Lower leg skin (tissue), 3 donors: ENCODE results near the gene EIF5AL1.

ENCODE experiments used
- CTCF ChIP-seq, 3 donors: fragments of 450-650 bp; IDR thresholded peaks; one replicate each; pipeline ENCODE4 v1.5.1; 2016; ENCODE audit warnings: antibody characterized with exemption in 3 of 3, mild to moderate bottlenecking in 3 of 3, moderate library complexity in 2 of 3
- POLR2A ChIP-seq, 2 donors: fragments of 450-650 bp; IDR thresholded peaks; one replicate each; pipeline ENCODE4 v1.6.1; 2016 to 2017; ENCODE audit warnings: antibody characterized with exemption in 2 of 2, mild to moderate bottlenecking in 1 of 2, moderate library complexity in 1 of 2

- TF ChIP-seq CTCF (IDR thresholded peaks at IDR 0.05) (no peak), POLR2A (IDR thresholded peaks at IDR 0.05) (no peak)
These were observed 15.4 kb upstream of the EIF5AL1 start for GRCh38 chr10:79496896-79497295.
